H9 (cell line): ENCODE results near the gene TGDS. TPM values are rescaled to one million over a fixed set of nuclear protein-coding genes. Genes with fewer than 3 reads are reported as not detected.

Source experiments
- DNase-seq: peaks from one replicate; pipeline ENCODE4 v3.0.0-alpha.2; 2017
- H2AFZ ChIP-seq: one replicate; pipeline ENCODE4 v1.6.1; 2013; ENCODE audit warnings: mild to moderate bottlenecking, low read length, control low read depth, moderate library complexity
- H2AK5ac ChIP-seq: 2 replicates; pipeline ENCODE4 v1.6.1; 2013; ENCODE audit warnings: low read length, control low read depth, mixed read lengths; ENCODE audit not compliant: insufficient read length
- H2BK120ac ChIP-seq: one replicate; pipeline ENCODE4 v1.6.1; 2013; ENCODE audit warnings: low read depth, mild to moderate bottlenecking, low read length, control low read depth, inconsistent platforms; ENCODE audit not compliant: poor library complexity, severe bottlenecking
- H2BK12ac ChIP-seq: 2 replicates; pipeline ENCODE4 v1.6.1; 2013; ENCODE audit warnings: low read length, control low read depth, mixed read lengths, low read depth; ENCODE audit not compliant: insufficient read length
- H2BK15ac ChIP-seq: 2 replicates; pipeline ENCODE4 v1.6.1; 2013; ENCODE audit warnings: low read depth, low read length, control low read depth
- H2BK20ac ChIP-seq: one replicate; pipeline ENCODE4 v1.6.1; 2013; ENCODE audit warnings: low read depth, mild to moderate bottlenecking, low read length, control low read depth, inconsistent platforms; ENCODE audit not compliant: poor library complexity, severe bottlenecking
- H2BK5ac ChIP-seq: 2 replicates; pipeline ENCODE4 v1.6.1; 2013; ENCODE audit warnings: low read length, control low read depth, mixed read lengths; ENCODE audit not compliant: insufficient read length
- H3K14ac ChIP-seq: 2 replicates; pipeline ENCODE4 v1.6.1; 2013; ENCODE audit warnings: low read length, control low read depth; ENCODE audit not compliant: insufficient read depth
- H3K18ac ChIP-seq: 2 replicates; pipeline ENCODE4 v1.6.1; 2013; ENCODE audit warnings: low read depth, mild to moderate bottlenecking, mixed read lengths, low read length, control low read depth; ENCODE audit not compliant: insufficient read length
- H3K23ac ChIP-seq: 2 replicates; pipeline ENCODE4 v1.6.1; 2013; ENCODE audit warnings: low read length, control low read depth, mixed read lengths, low read depth; ENCODE audit not compliant: insufficient read length
- H3K23me2 ChIP-seq: 2 replicates; pipeline ENCODE4 v1.6.1; 2013; ENCODE audit warnings: low read depth, mild to moderate bottlenecking, mixed read lengths, low read length, control low read depth; ENCODE audit not compliant: insufficient read length, poor library complexity, severe bottlenecking
- H3K27ac ChIP-seq: 2 replicates; pipeline ENCODE4 v1.5.1; 2013; ENCODE audit warnings: low read length, control low read depth, mixed read lengths, low read depth; ENCODE audit not compliant: insufficient read length
- H3K27me3 ChIP-seq: 2 replicates; pipeline ENCODE4 v1.6.1; 2013; ENCODE audit warnings: low read length, control low read depth, inconsistent platforms; ENCODE audit not compliant: insufficient read depth
- H3K4ac ChIP-seq: 2 replicates; pipeline ENCODE4 v1.6.1; 2013; ENCODE audit warnings: low read depth, mild to moderate bottlenecking, control low read depth, inconsistent platforms, low read length, moderate library complexity
- H3K4me1 ChIP-seq: 2 replicates; pipeline ENCODE4 v1.6.1; 2013; ENCODE audit warnings: low read length, control low read depth, inconsistent platforms; ENCODE audit not compliant: insufficient read depth
- H3K4me2 ChIP-seq: 2 replicates; pipeline ENCODE4 v1.6.1; 2013; ENCODE audit warnings: low read length, control low read depth, mixed read lengths; ENCODE audit not compliant: insufficient read length, insufficient read depth
- H3K56ac ChIP-seq: 2 replicates; pipeline ENCODE4 v1.6.1; 2013; ENCODE audit warnings: low read depth, mild to moderate bottlenecking, mixed read lengths, low read length, control low read depth; ENCODE audit not compliant: insufficient read length
- H3K79me1 ChIP-seq: 2 replicates; pipeline ENCODE4 v1.6.1; 2013; ENCODE audit warnings: low read depth, mild to moderate bottlenecking, moderate library complexity, low read length, control low read depth, inconsistent platforms; ENCODE audit not compliant: insufficient read depth, poor library complexity, severe bottlenecking
- H3K79me2 ChIP-seq: 2 replicates; pipeline ENCODE4 v1.6.1; 2013; ENCODE audit warnings: low read length, control low read depth, inconsistent platforms; ENCODE audit not compliant: insufficient read depth
- H3K9ac ChIP-seq: 2 replicates; pipeline ENCODE4 v1.6.1; 2013; ENCODE audit warnings: low read length, control low read depth, mixed read lengths; ENCODE audit not compliant: insufficient read length; ENCODE audit errors: extremely low read depth
- H3K9me3 ChIP-seq: one replicate; pipeline ENCODE4 v1.6.1; 2013; ENCODE audit warnings: low read depth, low read length, inconsistent platforms; ENCODE audit not compliant: control insufficient read depth
- H3T11ph ChIP-seq: one replicate; pipeline ENCODE4 v1.6.1; 2013; ENCODE audit warnings: mild to moderate bottlenecking, low read length, control low read depth, inconsistent platforms
- H4K20me1 ChIP-seq: one replicate; pipeline ENCODE4 v1.6.1; 2013; ENCODE audit not compliant: control insufficient read depth, insufficient read length, insufficient read depth
- H4K5ac ChIP-seq: 2 replicates; pipeline ENCODE4 v1.6.1; 2013; ENCODE audit warnings: low read depth, mild to moderate bottlenecking, mixed read lengths, low read length, control low read depth; ENCODE audit not compliant: insufficient read length
- H4K8ac ChIP-seq: replicated peaks from 2 replicates; pipeline ENCODE4 v1.6.1; 2013; ENCODE audit warnings: low read length, control low read depth, mixed read lengths, low read depth; ENCODE audit not compliant: insufficient read length
- H4K91ac ChIP-seq: 2 replicates; pipeline ENCODE4 v1.6.1; 2013; ENCODE audit warnings: low read depth, mild to moderate bottlenecking, moderate library complexity, mixed read lengths, low read length, control low read depth; ENCODE audit not compliant: insufficient read length
- H3K27ac Mint-ChIP-seq, 3 experiments: 2 replicates in 2 of 3; 3 replicates in 1 of 3; pipeline ENCODE4 v1.8.0; 2020 to 2021; ENCODE audit warnings: mixed read lengths in 3 of 3, mild to moderate bottlenecking in 1 of 3, moderate library complexity in 1 of 3
- H3K27me3 Mint-ChIP-seq: 2 replicates; pipeline ENCODE4 v1.8.0; 2021; ENCODE audit warnings: low read depth, mild to moderate bottlenecking, moderate library complexity, mixed read lengths
- H3K36me3 Mint-ChIP-seq, 3 experiments: 2 replicates in 2 of 3; 3 replicates in 1 of 3; pipeline ENCODE4 v1.8.0; 2020 to 2021; ENCODE audit warnings: low read depth in 3 of 3, mixed read lengths in 3 of 3; ENCODE audit not compliant: insufficient read depth in 1 of 3
- H3K4me1 Mint-ChIP-seq, 2 experiments: 2 replicates each; pipeline ENCODE4 v1.8.0; 2020; ENCODE audit warnings: mixed read lengths in 2 of 2
- H3K4me3 Mint-ChIP-seq, 2 experiments: 2 replicates in 1 of 2; 3 replicates in 1 of 2; pipeline ENCODE4 v1.8.0; 2020 to 2021; ENCODE audit warnings: mild to moderate bottlenecking in 2 of 2, mixed read lengths in 2 of 2, moderate library complexity in 1 of 2
- H3K9me3 Mint-ChIP-seq, 2 experiments: 2 replicates in 1 of 2; 3 replicates in 1 of 2; pipeline ENCODE4 v1.8.0; 2020; ENCODE audit warnings: mild to moderate bottlenecking in 2 of 2, mixed read lengths in 2 of 2, moderate library complexity in 1 of 2
- CTCF ChIP-seq: fragments of 200-600 bp; sonication (generic); conservative IDR thresholded peaks from 3 replicates; pipeline ENCODE4 v1.8.0; 2021; ENCODE audit warnings: antibody characterized with exemption, mild to moderate bottlenecking
- WGBS: extraction: QIAGEN DNeasy Blood & Tissue Kit; methylation state at CpG from one replicate; pipeline ENCODE4 v1.1.7; 2013; ENCODE audit warnings: missing lambda C conversion rate, low lambda C conversion rate, mixed read lengths; ENCODE audit not compliant: insufficient read length; ENCODE audit errors: extremely low coverage; 5-methylcytosine and 5-hydroxymethylcytosine counted together
- total RNA-seq: library from RNA; stranded (reverse); gene quantifications from 2 replicates; pipeline ENCODE4 v1.2.1, GENCODE V29; 2021

Gene TGDS
- total RNA-seq, 1 experiment from 2014 or later, result 13.9 TPM

GRCh38 chr13:94583926-94584325 is 12.0 kb downstream of the TGDS start:
- no peak overlapping the region for H3K56ac ChIP-seq
- Mint-ChIP-seq H3K27ac (no peak overlapping the region), H3K9me3 (peaks cover 0 to 2% of the 10 kb centered on the region in 2 experiments; a peak in 1 of 5 replicates), H3K4me1 (no peaks in the 10 kb centered on the region), H3K36me3 (peaks cover 40 to 76% (median 71%) of the 10 kb centered on the region in 3 experiments), H3K27me3 (no peaks in the 10 kb centered on the region), H3K4me3 (no peak overlapping the region)
- no peak overlapping the region for H2BK12ac ChIP-seq
- H3T11ph ChIP-seq, result no peak overlapping the region
- no peaks in the 10 kb centered on the region for H3K27me3 ChIP-seq
- no peak overlapping the region for H4K5ac ChIP-seq
- no peaks in the 10 kb centered on the region for H3K79me1 ChIP-seq
- no peak overlapping the region for H3K14ac ChIP-seq
- no peaks in the 10 kb centered on the region for H3K79me2 ChIP-seq
- no peaks in the 10 kb centered on the region for H3K23me2 ChIP-seq
- no peak for TF ChIP-seq CTCF
- no peak overlapping the region for H3K4me2 ChIP-seq
- H3K9ac ChIP-seq, result no peak overlapping the region
- no peak overlapping the region for H2BK20ac ChIP-seq
- WGBS, result no CpG with 5 or more reads among the region's 1 CpG
- H3K23ac ChIP-seq, result no peak overlapping the region
- no peaks in the 10 kb centered on the region for H3K9me3 ChIP-seq
- no peak overlapping the region for H3K18ac ChIP-seq
- no peaks in the 10 kb centered on the region for H4K20me1 ChIP-seq
- no peak overlapping the region for H3K4ac ChIP-seq
- H2BK15ac ChIP-seq, result no peak overlapping the region
- H4K91ac ChIP-seq, result no peak overlapping the region
- no peaks in the 10 kb centered on the region for H3K4me1 ChIP-seq
- no peak for DNase-seq
- H3K27ac ChIP-seq, result no peak overlapping the region
- no peak overlapping the region for H2BK120ac ChIP-seq
- H2BK5ac ChIP-seq, result no peak overlapping the region
- no peak overlapping the region for H2AK5ac ChIP-seq
- no peak overlapping the region for H2AFZ ChIP-seq
- H4K8ac ChIP-seq, result no peak overlapping the region
